K562 (cell line): Measurements from ENCODE around the gene ZBTB46. TPM values are rescaled to one million over a fixed set of nuclear protein-coding genes. Genes with fewer than 3 reads are reported as not detected.

Experiments
- ASH1L ChIP-seq: fragments of 450-650 bp; IDR thresholded peaks from 2 replicates; pipeline ENCODE4 v1.6.1; 2018; ENCODE audit warnings: borderline replicate concordance, mild to moderate bottlenecking, low read depth; ENCODE audit not compliant: partially characterized antibody
- GABPA ChIP-seq: fragments of 200-800 bp; sonication (Bioruptor generic); conservative IDR thresholded peaks from 2 replicates; pipeline ENCODE4 v1.6.1; 2016; ENCODE audit warnings: low read depth, missing genetic modification characterization, missing compliant biosample characterization
- GABPB1 ChIP-seq: sonication (generic); formaldehyde crosslinking; IDR thresholded peaks from 2 replicates; pipeline ENCODE4 v1.8.0; 2022; ENCODE audit warnings: mild to moderate bottlenecking, missing genetic modification reagents
- HDGF ChIP-seq: fragments of 450-650 bp; IDR thresholded peaks from 2 replicates; pipeline ENCODE4 v1.6.1; 2016
- KAT2B ChIP-seq: IDR thresholded peaks from one replicate; pipeline ENCODE4 v1.6.1; 2012; ENCODE audit warnings: low read depth, mild to moderate bottlenecking, control low read depth, inconsistent platforms, low read length, moderate library complexity
- MTA2 ChIP-seq: fragments of 450-650 bp; IDR thresholded peaks from 2 replicates; pipeline ENCODE4 v1.6.1; 2016; ENCODE audit warnings: low read depth
- NR2C1 ChIP-seq, 2 experiments: fragments of 450-650 bp; IDR thresholded peaks; 2 replicates each; pipeline ENCODE4 v1.6.1; 2017; ENCODE audit warnings: mild to moderate bottlenecking in 2 of 2, antibody characterized with exemption in 1 of 2, inconsistent platforms in 1 of 2, missing compliant biosample characterization in 1 of 2, missing genetic modification characterization in 1 of 2
- PCBP2 ChIP-seq: fragments of 200-400 bp; formaldehyde crosslinking; IDR thresholded peaks from 2 replicates; pipeline ENCODE4 v1.6.1; 2018; ENCODE audit warnings: low read length, low read depth, mild to moderate bottlenecking, moderate library complexity; ENCODE audit not compliant: poor library complexity, severe bottlenecking
- POLR2AphosphoS2 ChIP-seq: IDR thresholded peaks from 2 replicates; pipeline ENCODE4 v1.6.1; 2012; ENCODE audit warnings: low read length, improper control_type of control experiment
- POLR2G ChIP-seq: fragments of 200-400 bp; formaldehyde crosslinking; IDR thresholded peaks from 2 replicates; pipeline ENCODE4 v1.6.1; 2017; ENCODE audit warnings: low read depth, mild to moderate bottlenecking, antibody characterized with exemption, low read length, moderate library complexity
- PTBP1 ChIP-seq: fragments of 200-400 bp; formaldehyde crosslinking; IDR thresholded peaks from 2 replicates; pipeline ENCODE4 v1.6.1; 2017; ENCODE audit warnings: low read depth, low read length
- PTTG1 ChIP-seq: fragments of 450-650 bp; IDR thresholded peaks from 2 replicates; pipeline ENCODE4 v1.6.1; 2016; ENCODE audit warnings: low read depth, mild to moderate bottlenecking, missing genetic modification characterization, missing compliant biosample characterization
- RBM15 ChIP-seq: fragments of 200-400 bp; formaldehyde crosslinking; IDR thresholded peaks from 2 replicates; pipeline ENCODE4 v1.6.1; 2018; ENCODE audit warnings: mild to moderate bottlenecking, low read length, moderate library complexity; ENCODE audit not compliant: insufficient read depth
- SNRNP70 ChIP-seq: fragments of 200-400 bp; formaldehyde crosslinking; optimal IDR thresholded peaks from 2 replicates; pipeline ENCODE3; 2017; ENCODE audit warnings: low read depth, low read length
- SP2 ChIP-seq: IDR thresholded peaks from 2 replicates; pipeline ENCODE4 v1.6.1; 2011; ENCODE audit warnings: mild to moderate bottlenecking, low read depth, low read length, moderate library complexity; ENCODE audit not compliant: poor library complexity, severe bottlenecking; ENCODE audit errors: extremely low read depth
- TEAD1 ChIP-seq, 2 experiments: fragments of 450-650 bp in 1 of 2; sonication (generic) in 1 of 2; formaldehyde crosslinking; IDR thresholded peaks; 2 replicates each; pipeline versions ENCODE4 v1.4.0 to v1.8.0; 2020 to 2022; ENCODE audit warnings: mild to moderate bottlenecking in 2 of 2, missing genetic modification reagents in 1 of 2
- YY1 ChIP-seq, 3 experiments: IDR thresholded peaks; 2 replicates each; pipeline ENCODE4 v1.6.1; 2011; ENCODE audit warnings: low read length in 2 of 3, mild to moderate bottlenecking in 2 of 3, moderate library complexity in 2 of 3, borderline replicate concordance in 1 of 3, control low read depth in 1 of 3, low read depth in 1 of 3; ENCODE audit not compliant: insufficient read depth in 3 of 3, insufficient replicate concordance in 2 of 3, control insufficient read depth in 1 of 3, insufficient read length in 1 of 3; ENCODE audit errors: extremely low read depth in 1 of 3
- ZNF253 ChIP-seq: fragments of 250-450 bp; sonication (Bioruptor Pico); conservative IDR thresholded peaks from 2 replicates; pipeline ENCODE4 v1.6.1; 2021; ENCODE audit warnings: mild to moderate bottlenecking
- polyA plus RNA-seq, 8 experiments: library from polyadenylated mRNA; depleted of rRNA in 4 of 8; stranded (reverse) in 5 of 8; unstranded in 3 of 8; fragments of >200 nt; fragmentation: Nextera tagmentation in 2 of 8; fragmentation: Illumina TruSeq in 1 of 8; extraction: Ambion mirVana in 2 of 8; extraction: Trizol in 1 of 8; gene quantifications; 2 replicates each; pipeline versions ENCODE4 v1.2.1 to v1.2.3, GENCODE V29; 2011 to 2014; ENCODE audit warnings: inconsistent platforms in 1 of 8, missing spikeins in 1 of 8
- total RNA-seq, 7 experiments: library from RNA; depleted of rRNA in 6 of 7; stranded (reverse); fragments of >200 nt in 6 of 7; fragmentation: Illumina TruSeq in 2 of 7; extraction: Trizol in 2 of 7; gene quantifications; 2 replicates each; pipeline versions ENCODE4 v1.2.1 to v1.2.3, GENCODE V29; 2011 to 2021; ENCODE audit warnings: low replicate concordance in 1 of 7
- TF ChIP-seq, protein P1 (sequence below): fragments of 450-650 bp; formaldehyde crosslinking; IDR thresholded peaks from 2 replicates; pipeline ENCODE4 v1.4.0; 2020; ENCODE audit warnings: mild to moderate bottlenecking, moderate library complexity
- TF ChIP-seq, protein P2 (sequence below): fragments of 450-650 bp; IDR thresholded peaks from 2 replicates; pipeline ENCODE4 v1.6.1; 2016; ENCODE audit warnings: low read depth, mild to moderate bottlenecking, moderate library complexity
- TF ChIP-seq, protein P3 (sequence below): fragments of 450-650 bp; conservative IDR thresholded peaks from 2 replicates; pipeline ENCODE4 v1.6.1; 2016; ENCODE audit warnings: missing genetic modification characterization, low read depth, mild to moderate bottlenecking, control low read depth, missing compliant biosample characterization
- TF ChIP-seq, protein P4 (sequence below): fragments of 450-650 bp; IDR thresholded peaks from 2 replicates; pipeline ENCODE4 v1.6.1; 2016; ENCODE audit warnings: antibody characterized with exemption

ZBTB46 gene
- total and polyA plus RNA-seq, 9 of the 15 experiments (the other 6 are each of a cell fraction or from before 2014, with no cell fraction given): 0.29 to 4.1 (median 1.1) TPM

DNA sequence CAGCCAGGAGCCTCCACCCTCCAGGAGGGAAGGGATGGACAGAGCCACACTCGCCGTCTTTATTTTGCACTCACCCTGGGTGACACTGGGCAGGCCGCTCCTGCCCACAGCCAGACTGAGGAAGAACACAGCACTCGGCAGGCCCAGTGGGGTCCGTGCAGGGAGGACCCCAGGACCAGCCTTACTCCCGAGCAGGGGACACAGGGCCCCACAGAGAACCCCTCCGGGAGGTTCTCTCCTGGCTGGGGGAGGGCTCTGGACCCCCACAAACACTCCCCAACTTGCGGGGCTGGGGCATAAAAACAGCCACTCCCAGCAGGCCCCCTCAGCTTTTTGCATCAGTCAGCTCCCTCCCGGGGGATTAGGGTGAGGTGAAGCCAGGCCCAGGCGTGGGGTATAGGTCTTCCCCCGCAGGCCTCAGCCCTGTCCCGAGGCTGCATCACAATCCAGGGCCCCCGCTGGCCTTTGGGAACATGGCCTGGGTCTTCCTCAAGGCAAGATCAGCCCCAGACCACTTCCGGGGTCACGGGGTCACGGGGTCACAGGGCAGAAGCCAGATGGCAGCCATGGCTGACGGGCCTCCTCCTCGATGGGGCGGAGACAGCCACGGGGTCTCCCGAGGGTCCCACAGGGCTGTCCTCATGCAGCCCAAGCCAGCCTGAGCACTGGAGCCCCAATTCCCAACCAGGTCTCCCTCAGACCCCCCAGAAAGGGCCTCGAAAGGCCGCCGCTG lies 131.4 kb downstream of the ZBTB46 start (continued):
- TF ChIP-seq, protein P1, sequence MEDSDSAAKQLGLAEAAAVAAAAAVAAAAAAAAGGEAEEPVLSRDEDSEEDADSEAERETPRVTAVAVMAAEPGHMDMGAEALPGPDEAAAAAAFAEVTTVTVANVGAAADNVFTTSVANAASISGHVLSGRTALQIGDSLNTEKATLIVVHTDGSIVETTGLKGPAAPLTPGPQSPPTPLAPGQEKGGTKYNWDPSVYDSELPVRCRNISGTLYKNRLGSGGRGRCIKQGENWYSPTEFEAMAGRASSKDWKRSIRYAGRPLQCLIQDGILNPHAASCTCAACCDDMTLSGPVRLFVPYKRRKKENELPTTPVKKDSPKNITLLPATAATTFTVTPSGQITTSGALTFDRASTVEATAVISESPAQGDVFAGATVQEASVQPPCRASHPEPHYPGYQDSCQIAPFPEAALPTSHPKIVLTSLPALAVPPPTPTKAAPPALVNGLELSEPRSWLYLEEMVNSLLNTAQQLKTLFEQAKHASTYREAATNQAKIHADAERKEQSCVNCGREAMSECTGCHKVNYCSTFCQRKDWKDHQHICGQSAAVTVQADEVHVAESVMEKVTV (CRISPR knock-in tag): no peak
- TF ChIP-seq PTBP1: 0 out of 2 replicates have a peak, but pooled peaks have one; percentile 33
- TF ChIP-seq GABPB1 (CRISPR knock-in tag): peak; percentile 82
- TF ChIP-seq POLR2G: peak; percentile 76
- TF ChIP-seq, protein P2, sequence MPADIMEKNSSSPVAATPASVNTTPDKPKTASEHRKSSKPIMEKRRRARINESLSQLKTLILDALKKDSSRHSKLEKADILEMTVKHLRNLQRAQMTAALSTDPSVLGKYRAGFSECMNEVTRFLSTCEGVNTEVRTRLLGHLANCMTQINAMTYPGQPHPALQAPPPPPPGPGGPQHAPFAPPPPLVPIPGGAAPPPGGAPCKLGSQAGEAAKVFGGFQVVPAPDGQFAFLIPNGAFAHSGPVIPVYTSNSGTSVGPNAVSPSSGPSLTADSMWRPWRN: no peak
- no peak for TF ChIP-seq RBM15
- TF ChIP-seq ZNF253 (CRISPR knock-in tag): no peak
- TF ChIP-seq YY1 (IDR thresholded peaks at IDR 0.05; ENCODE audit: borderline replicate concordance in 1 of 3, control insufficient read depth in 1 of 3, extremely low read depth in 1 of 3, insufficient read depth in 3 of 3, insufficient read length in 1 of 3, insufficient replicate concordance in 2 of 3, low read depth in 1 of 3, low read length in 2 of 3): peak in 2 of 3 experiments; percentile 24 to 71
- TF ChIP-seq HDGF: no peak
- TF ChIP-seq GABPA (tag): peak; percentile 50
- TF ChIP-seq SP2: no peak
- peak; percentile 54; the same call in 1 of the 2 replicates for TF ChIP-seq POLR2AphosphoS2
- no peak for TF ChIP-seq KAT2B
- TF ChIP-seq PTTG1: no peak
- no peak for TF ChIP-seq PCBP2
- TF ChIP-seq MTA2: no peak
- TF ChIP-seq SNRNP70: no peak
- no peak for TF ChIP-seq TEAD1 (CRISPR knock-in tag; IDR thresholded peaks at IDR 0.05)
- TF ChIP-seq NR2C1 (IDR thresholded peaks at IDR 0.05): peak; percentile 97
- peak; percentile 98 for TF ChIP-seq NR2C1 (tag; IDR thresholded peaks at IDR 0.05)
- TF ChIP-seq, protein P3, sequence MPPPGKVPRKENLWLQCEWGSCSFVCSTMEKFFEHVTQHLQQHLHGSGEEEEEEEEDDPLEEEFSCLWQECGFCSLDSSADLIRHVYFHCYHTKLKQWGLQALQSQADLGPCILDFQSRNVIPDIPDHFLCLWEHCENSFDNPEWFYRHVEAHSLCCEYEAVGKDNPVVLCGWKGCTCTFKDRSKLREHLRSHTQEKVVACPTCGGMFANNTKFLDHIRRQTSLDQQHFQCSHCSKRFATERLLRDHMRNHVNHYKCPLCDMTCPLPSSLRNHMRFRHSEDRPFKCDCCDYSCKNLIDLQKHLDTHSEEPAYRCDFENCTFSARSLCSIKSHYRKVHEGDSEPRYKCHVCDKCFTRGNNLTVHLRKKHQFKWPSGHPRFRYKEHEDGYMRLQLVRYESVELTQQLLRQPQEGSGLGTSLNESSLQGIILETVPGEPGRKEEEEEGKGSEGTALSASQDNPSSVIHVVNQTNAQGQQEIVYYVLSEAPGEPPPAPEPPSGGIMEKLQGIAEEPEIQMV (tag): no peak
- no peak for TF ChIP-seq ASH1L
- TF ChIP-seq, protein P4, sequence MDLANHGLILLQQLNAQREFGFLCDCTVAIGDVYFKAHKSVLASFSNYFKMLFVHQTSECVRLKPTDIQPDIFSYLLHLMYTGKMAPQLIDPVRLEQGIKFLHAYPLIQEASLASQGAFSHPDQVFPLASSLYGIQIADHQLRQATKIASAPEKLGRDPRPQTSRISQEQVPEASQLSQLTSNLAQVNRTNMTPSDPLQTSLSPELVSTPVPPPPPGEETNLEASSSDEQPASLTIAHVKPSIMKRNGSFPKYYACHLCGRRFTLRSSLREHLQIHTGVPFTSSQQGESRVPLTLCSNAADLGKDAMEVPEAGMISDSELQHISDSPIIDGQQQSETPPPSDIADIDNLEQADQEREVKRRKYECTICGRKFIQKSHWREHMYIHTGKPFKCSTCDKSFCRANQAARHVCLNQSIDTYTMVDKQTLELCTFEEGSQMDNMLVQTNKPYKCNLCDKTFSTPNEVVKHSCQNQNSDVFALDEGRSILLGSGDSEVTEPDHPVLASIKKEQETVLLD: no peak
